Astrocyte of the hippocampus (primary cell): ENCODE data around the gene SPEN.
"Not testable (repeated sequence)": the region's sequence is repeated elsewhere in the genome, so short reads cannot be mapped to it uniquely, and the experiment has no call there.

Experiments
- DNase-seq: peaks from one replicate; pipeline ENCODE4 v3.0.0; 2011; ENCODE audit warnings: low read depth, low spot score

Gene SPEN

GRCh38 chr1:15833069-15833679 is 14.3 kb upstream of the SPEN start:
- DNase-seq: no peak

- no peak for DNase-seq
Observed at GRCh38 chr1:15833842-15834405, 13.6 kb upstream of the SPEN start.

DNA sequence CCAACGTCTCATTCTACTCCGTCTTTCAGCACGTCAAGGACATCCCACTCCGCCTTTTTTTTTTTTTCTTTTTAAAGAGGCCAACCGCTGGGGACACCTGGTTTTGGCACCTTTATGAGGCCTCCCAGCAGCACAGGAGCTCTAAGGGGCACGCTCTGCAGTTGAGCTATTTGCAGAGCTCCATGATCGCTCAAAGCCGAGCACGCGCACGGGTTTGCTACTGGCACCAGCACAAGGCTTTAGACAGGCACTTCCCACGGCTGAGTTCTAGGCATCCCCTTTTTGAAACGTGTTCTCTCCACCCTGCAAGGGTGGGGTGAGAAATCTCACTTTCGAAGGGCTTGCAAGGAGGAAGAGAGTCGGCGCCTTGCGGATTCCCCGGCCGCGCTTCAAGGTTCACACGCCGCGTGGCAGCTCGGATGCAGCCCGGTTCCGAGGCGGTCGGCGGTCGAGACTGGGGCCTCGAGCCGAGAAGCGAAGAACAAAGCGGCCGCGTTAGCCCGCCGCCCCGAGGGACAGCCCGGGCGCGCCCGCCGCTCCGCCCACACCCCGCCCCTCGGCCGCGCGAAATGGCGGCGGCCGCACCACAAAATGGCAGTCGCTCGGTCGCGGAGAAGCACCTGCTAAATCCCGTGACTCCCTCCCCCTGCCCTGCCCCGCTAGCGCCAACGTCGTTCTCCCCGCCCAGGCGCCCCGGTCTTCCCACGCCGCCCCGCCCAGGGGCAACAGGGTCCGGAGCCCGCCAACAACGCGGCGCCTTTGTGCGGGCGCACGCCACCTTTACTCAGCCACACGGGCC is 12.9 kb upstream of the SPEN start:
- peak; percentile 94 for DNase-seq

- DNase-seq: no peak
Observed at GRCh38 chr1:15835205-15835740, 12.2 kb upstream of the SPEN start.

- DNase-seq: peak; percentile 100
Observed at GRCh38 chr1:15835741-15836510, 11.6 kb upstream of the SPEN start.

- not testable (repeated sequence) for DNase-seq
Observed at GRCh38 chr1:15836511-15836771, 11.1 kb upstream of the SPEN start.

DNA sequence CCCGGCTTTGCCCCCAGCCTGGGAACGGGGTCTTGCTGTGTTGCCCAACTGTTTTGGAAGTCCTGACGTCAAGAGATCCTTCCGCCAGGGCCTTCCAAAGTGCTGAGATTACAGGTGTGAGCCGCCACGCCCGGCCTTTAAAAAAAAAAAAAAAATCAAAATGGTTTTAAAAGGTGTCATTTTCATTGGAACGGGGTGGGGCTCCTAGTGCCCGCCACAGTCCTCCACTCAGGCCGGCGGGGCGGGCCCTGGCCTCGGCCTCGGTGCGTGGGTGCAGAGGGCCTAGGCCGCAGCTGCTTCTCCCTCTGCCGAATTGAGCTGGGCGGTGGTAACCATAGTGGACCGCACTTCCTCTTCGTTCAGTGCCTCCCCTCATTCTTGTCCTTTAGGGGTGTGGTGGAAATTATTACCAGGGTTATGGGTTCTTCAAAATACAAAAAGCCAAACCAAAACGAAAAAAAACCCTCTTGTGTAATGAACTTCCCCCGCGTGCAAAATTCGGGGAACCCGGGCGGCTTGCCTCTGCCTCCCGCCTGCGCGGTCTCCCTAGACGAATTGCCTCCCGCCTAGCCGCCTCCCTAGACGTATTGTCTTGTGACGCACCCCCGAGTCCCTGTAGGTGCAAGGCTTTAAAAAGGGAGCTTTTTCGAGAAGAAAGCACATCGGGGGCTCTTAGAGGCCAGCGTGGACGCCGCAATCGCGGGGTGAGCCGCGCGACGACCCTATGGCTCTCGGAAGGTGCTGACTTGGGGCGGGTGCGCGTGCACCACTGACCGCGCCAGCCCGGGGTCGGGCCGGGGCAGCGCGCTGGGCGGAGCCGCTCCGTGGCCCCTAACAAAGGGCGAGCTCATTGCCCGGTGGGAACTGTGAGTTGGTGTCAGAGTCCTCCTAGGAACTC is 10.5 kb upstream of the SPEN start:
- no peak for DNase-seq

DNA sequence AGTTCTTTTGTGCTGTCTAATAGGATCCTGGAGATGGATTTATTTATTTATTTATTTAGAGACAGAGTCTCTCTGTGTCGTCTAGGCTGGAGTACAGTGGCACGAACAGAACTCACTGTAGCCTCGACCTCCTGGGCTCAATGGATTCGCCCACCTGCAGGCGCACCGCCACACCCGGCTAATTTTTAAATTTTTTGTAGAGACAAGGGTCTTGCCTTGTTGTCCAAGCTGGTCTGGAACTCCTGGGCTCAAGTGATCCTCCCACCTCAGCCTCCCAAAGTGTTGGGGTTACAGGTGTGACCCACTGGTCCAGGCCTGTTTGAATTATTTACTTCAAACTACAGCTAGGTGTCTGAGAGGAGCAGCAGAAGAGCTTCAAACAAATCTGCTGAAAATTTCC is 9.6 kb upstream of the SPEN start:
- no peak for DNase-seq

- DNase-seq: no peak
Observed at GRCh38 chr1:15838721-15839120, 8.8 kb upstream of the SPEN start.

- DNase-seq: peak; percentile 88
Observed at GRCh38 chr1:15843826-15844572, 3.5 kb upstream of the SPEN start.

GRCh38 chr1:15846056-15846455 is 1.5 kb upstream of the SPEN start:
- not testable (repeated sequence) for DNase-seq

- no peak for DNase-seq
Observed at GRCh38 chr1:15847893-15848142, 311 bp downstream of the SPEN start.

DNA sequence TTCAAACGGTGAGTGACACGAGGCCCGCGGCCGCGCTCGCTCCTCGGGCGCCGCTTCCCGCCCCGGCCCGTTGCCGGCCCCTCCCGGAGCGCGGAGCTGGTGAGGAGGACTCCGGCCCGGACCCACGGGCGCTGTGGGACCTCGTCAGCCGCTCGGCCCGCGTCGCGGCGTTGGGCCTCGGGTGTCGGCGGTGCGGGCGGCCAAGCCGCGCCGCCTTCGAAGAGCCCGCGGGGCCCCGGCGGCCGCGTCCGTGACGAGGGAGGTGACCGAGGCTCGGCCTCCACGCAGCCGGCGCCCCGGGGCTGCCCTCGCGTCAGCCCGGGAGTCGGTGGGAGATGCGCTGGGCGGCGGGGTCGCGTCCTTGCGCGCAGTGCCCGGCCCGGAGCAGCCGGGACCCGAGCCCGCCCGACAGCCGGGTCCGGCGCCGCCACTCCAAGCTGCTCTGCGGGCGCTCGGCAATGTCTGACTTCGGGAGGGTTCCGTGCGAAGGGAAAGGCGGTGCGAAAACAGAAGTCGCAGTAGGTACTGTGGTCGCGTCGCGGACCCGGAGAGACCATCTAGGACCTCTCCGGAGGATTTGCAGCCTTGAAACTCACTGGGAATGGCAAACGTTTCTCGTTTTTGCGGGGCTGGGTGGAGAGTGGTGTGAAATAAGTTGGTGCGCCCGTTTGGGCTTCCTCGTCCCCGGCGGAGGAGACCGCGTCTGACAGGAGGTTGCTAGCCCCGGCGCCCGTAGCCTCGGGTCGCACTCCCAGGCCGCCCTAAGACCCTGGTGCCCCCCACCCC is 829 bp downstream of the SPEN start:
- DNase-seq: peak; percentile 70

DNA sequence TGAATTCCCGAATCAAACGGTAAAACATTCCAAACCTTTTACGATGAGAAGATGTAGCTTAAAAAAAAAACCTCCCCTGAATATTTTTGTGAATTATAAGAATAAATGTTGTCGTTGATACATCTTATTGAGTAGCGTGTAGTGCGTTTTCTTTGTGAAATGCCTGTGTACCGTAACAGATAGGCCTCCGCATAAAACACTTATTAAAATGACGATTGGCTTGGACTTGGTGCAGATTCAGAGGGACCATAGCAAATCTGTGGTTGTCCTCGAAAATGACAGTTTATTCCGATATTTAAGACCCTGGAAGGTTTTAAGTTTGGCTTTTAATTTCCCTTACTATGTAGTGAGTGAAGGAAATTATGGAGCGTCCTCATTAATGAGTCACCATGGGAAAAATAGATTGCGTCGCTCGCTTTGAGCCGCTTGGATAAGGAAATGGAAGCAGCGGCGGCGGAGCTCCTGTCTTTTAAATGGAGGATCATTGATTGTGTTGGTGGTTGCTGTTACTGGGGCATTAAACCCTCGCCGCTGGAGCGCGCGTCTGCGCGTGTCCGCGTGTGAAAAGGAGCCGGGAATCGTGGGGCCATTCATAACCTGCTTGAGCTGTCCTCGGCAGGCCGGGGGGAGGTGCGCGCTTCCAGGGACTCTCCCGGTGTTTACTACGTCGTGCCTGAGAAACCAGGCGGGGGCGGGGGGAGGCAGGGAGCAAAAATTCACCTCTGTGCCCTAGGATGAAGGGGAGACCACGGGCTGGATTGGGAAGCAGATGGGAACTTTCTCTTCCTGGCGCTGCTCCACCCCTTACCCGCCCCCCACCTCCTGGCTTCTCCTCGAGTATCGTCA is 1.6 kb downstream of the SPEN start:
- DNase-seq: peak; percentile 93

GRCh38 chr1:15849775-15850324 is 2.3 kb downstream of the SPEN start:
- peak; percentile 80 for DNase-seq

DNA sequence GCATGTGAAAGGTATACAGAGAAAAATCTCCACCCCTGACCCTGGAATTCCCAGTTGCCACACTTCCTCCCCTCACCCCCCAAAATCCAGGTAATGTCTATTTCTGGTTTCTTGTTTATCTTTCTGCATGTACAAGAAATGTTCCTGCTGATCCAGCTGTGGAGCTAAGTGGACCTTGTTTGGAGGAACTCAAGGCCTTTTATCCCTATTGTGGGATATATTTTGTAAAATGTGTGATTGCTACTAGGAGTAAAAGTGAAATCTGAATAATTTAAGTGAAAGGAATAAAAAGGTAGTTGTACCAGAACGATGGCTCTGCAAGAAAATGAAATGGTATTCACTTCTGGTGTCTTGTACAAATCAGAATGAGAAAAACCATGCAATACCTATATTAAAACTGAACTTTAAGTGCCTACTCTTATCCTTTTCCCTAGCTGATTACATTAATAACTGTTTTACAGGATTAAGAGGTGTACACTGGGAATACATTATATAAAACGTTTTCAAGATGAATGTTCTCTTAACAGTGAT is 3.0 kb downstream of the SPEN start:
- DNase-seq: peak; percentile 14

DNA sequence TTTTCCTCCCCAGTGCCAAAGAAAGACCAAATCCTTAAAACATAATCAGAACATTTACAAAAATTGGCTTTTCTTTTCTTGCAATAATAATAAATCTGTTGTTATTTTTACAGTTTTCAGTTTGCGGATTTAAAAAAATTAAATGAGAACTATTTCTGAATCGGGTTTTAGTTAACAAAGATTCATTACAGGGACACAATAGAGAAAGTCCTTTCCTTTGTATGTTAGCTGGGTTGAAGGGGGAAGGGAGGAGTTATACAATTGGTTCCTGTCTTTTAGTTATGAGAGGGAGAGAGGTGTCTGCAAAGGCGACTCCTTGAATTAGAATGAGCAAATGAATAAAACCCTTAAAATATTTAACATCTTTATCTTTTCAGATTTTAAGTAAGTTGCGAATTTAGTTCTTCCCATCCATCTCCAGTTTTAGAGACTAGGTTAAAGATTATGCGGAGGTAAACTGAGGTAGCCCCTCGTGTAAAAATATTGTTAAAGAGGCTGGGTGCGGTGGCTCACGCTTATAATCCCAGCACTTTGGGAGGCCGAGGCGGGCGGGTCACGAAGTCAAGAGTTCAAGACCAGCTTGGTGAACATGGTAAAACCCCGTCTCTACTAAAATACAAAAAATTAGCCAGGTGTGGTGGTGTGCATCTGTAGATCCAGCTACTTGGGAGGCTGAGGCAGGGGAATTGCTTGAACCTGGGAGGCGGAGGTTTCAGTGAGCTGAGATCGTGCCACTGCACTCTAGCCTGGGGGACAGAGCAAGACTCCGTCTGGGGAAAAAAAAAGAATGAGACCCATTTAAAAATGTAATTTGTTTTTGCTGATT is 3.9 kb downstream of the SPEN start:
- peak; percentile 33 for DNase-seq
